T-cell (primary cell): ENCODE results near the gene CEACAM18. TPM values are rescaled to one million over a fixed set of nuclear protein-coding genes. Genes with fewer than 3 reads are reported as not detected.

ENCODE experiments used
- ATAC-seq, 4 experiments: fragments of 200-7000 bp in 3 of 4; fragments of 150-1000 bp in 1 of 4; cut with Tn5 transposase; replicated peaks in 1 of 4; 1 replicate in 3 of 4; 2 replicates in 1 of 4; pipeline ENCODE4 v1.10.0; 2021; ENCODE audit warnings: moderate library complexity in 3 of 4, mild to moderate bottlenecking in 2 of 4, moderate number of reproducible peaks in 1 of 4
- CTCF ChIA-PET, 2 donors: fragments of 300-600 bp; sonication (Branson Sonifier 250); formaldehyde crosslinking; loops; one replicate each; lab custom pipeline; 2022; ENCODE audit warnings: antibody characterized with exemption in 2 of 2; lab: Charles Lee
- POLR2A ChIA-PET, 2 donors: fragments of 300-600 bp; sonication (Branson Sonifier 250); formaldehyde crosslinking; loops; one replicate each; lab custom pipeline; 2022; ENCODE audit warnings: antibody characterized with exemption in 2 of 2; lab: Charles Lee
- DNase-seq, 35 experiments: peaks; one replicate each; pipeline versions ENCODE4 v3.0.0 to v3.0.0-alpha.2; 2013 to 2023
- H3K27ac ChIP-seq: one replicate; pipeline ENCODE4 v1.5.1; 2013; ENCODE audit warnings: low read length
- H3K27me3 ChIP-seq, 2 experiments: replicated peaks in 1 of 2; 1 replicate in 1 of 2; 2 replicates in 1 of 2; pipeline versions ENCODE4 v1.6.1 to v1.7.0; 2013; ENCODE audit warnings: low read length in 1 of 2, mixed read lengths in 1 of 2; ENCODE audit not compliant: control insufficient read depth in 2 of 2, insufficient read depth in 2 of 2; ENCODE audit errors: extremely low read depth in 1 of 2
- H3K36me3 ChIP-seq, 2 donors: 1 replicate in 1 of 2; 2 replicates in 1 of 2; pipeline versions ENCODE4 v1.6.1 to v1.7.0; 2013; ENCODE audit warnings: low read length in 1 of 2; ENCODE audit not compliant: control insufficient read depth in 2 of 2, insufficient read depth in 1 of 2; ENCODE audit errors: extremely low read depth in 1 of 2
- H3K4me1 ChIP-seq, 2 experiments: 1 replicate in 1 of 2; 2 replicates in 1 of 2; pipeline versions ENCODE4 v1.6.1 to v1.7.0; 2013; ENCODE audit warnings: low read length in 2 of 2, mixed read lengths in 1 of 2; ENCODE audit not compliant: insufficient read depth in 2 of 2, control insufficient read depth in 1 of 2; ENCODE audit errors: extremely low read depth in 1 of 2
- H3K4me3 ChIP-seq, 2 donors: 1 replicate in 1 of 2; 2 replicates in 1 of 2; pipeline versions ENCODE4 v1.5.1 to v1.7.0; 2013; ENCODE audit warnings: mild to moderate bottlenecking in 2 of 2, low read length in 1 of 2, moderate library complexity in 1 of 2; ENCODE audit not compliant: control insufficient read depth in 1 of 2; ENCODE audit errors: extremely low read depth in 1 of 2
- H3K9me3 ChIP-seq: 2 replicates; pipeline ENCODE4 v1.7.0; 2013
- H3K27ac Mint-ChIP-seq, 2 donors: one replicate each; pipeline ENCODE4 v1.8.0; 2020 to 2021; ENCODE audit warnings: mild to moderate bottlenecking in 2 of 2, mixed read lengths in 2 of 2
- H3K27me3 Mint-ChIP-seq, 2 donors: one replicate each; pipeline ENCODE4 v1.8.0; 2021 to 2022; ENCODE audit warnings: mixed read lengths in 2 of 2
- H3K36me3 Mint-ChIP-seq: one replicate; pipeline ENCODE4 v1.8.0; 2021; ENCODE audit warnings: mixed read lengths
- H3K4me1 Mint-ChIP-seq, 3 donors: one replicate each; pipeline ENCODE4 v1.8.0; 2020 to 2022; ENCODE audit warnings: mixed read lengths in 3 of 3, mild to moderate bottlenecking in 1 of 3
- H3K4me3 Mint-ChIP-seq, 3 donors: one replicate each; pipeline ENCODE4 v1.8.0; 2020 to 2022; ENCODE audit warnings: mild to moderate bottlenecking in 3 of 3, mixed read lengths in 3 of 3, moderate library complexity in 3 of 3
- H3K9me3 Mint-ChIP-seq, 3 donors: one replicate each; pipeline ENCODE4 v1.8.0; 2020 to 2022; ENCODE audit warnings: mixed read lengths in 3 of 3
- WGBS: methylation state at CpG from one replicate; pipeline ENCODE4 v1.1.5; 2013; ENCODE audit warnings: missing lambda C conversion rate; ENCODE audit not compliant: insufficient coverage; 5-methylcytosine and 5-hydroxymethylcytosine counted together
- total RNA-seq, 35 experiments: library from RNA in 6 of 35; stranded (reverse) in 6 of 35; fragments of 120-200 nt in 1 of 35; gene quantifications; one replicate each; pipeline versions ENCODE4 v1.2.1 to v1.2.4 and lab custom pipeline; 2013 to 2026

CEACAM18 gene
- total RNA-seq, 5 donors from 2014 or later (not counting 1 experiment from before 2014, with no cell fraction given), result not detected

DNA sequence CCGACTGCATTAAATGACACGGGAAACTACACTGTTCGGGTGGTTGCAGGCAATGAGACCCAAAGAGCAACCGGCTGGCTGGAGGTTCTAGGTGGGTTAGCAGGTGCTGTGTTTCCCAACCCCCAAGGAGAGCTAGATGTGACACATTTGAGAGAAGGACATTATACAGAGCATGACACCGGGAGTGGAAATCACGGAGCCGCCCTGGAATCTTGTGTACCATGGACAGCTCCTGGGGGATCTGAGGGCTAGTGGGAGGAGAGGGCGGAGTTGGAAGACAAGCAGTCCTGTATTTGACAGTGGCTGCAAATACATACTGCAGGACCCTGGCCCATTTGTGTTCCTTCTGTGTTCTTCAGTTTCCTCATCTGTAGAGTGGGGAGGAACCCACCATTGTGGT, 2.3 kb downstream of the CEACAM18 start:
- no peaks in the 10 kb centered on the region for H3K9me3 ChIP-seq
- no peaks in the 10 kb centered on the region for H3K36me3 Mint-ChIP-seq
- POLR2A ChIA-PET, result no interaction called here
- CTCF ChIA-PET, result no interaction called here
- no peaks in the 10 kb centered on the region for H3K36me3 ChIP-seq
- 45% methylated on average over 8 of the region's 8 CpGs for WGBS
- ATAC-seq (no peak), DNase-seq (no peak)
- H3K4me3 ChIP-seq, result no peak overlapping the region
- no peak overlapping the region for H3K27ac ChIP-seq
- H3K4me3 Mint-ChIP-seq, result no peak overlapping the region
- H3K27ac Mint-ChIP-seq, result no peak overlapping the region
- no peaks in the 10 kb centered on the region for H3K4me1 ChIP-seq
- H3K9me3 Mint-ChIP-seq, result peaks cover 0 to 3% (median 0%) of the 10 kb centered on the region in 3 donors
- H3K27me3 ChIP-seq, result peaks cover 0 to 35% of the 10 kb centered on the region in 2 experiments
- H3K27me3 Mint-ChIP-seq, result peaks cover 36 to 51% of the 10 kb centered on the region in 2 donors
- no peaks in the 10 kb centered on the region for H3K4me1 Mint-ChIP-seq

DNA sequence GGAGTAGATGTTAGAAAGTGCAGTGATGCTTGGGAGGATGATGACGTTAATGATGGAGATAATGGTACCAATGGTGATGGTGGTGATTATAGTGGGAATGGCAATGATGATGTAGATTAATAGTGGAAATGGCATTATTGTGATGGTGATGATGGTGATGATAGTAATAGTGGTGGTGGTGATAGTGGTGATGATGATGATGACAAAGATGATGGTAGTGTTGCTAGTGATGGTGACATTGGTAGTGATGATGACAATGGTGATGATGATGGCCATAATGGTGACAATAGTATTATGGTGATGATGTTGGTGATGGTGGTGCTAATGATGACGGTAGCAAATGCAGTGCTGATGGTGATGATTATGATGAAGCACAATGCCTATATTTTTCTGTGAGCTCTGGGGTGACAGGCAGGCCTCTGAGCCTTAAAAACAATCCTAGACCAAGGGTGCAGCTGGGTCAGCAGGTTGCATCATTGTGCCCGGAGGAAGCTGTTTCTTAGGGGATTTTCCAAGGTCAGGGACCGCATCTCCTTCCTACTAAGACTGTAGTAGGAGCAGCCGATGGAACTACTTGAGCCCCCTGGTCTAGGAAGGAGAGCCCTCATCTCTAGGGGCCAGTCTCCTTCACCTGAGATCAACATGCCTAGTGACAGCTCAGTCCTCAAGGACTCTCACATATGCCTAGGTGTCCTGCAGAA, 7.8 kb downstream of the CEACAM18 start:
- Mint-ChIP-seq H3K36me3 (no peaks in the 10 kb centered on the region), H3K9me3 (peaks cover 0 to 5% (median 0%) of the 10 kb centered on the region in 3 donors), H3K4me3 (no peak overlapping the region), H3K4me1 (no peaks in the 10 kb centered on the region), H3K27ac (no peak overlapping the region), H3K27me3 (peaks cover 18 to 20% of the 10 kb centered on the region in 2 donors)
- 95% methylated on average over 4 of the region's 5 CpGs for WGBS
- Histone ChIP-seq H3K27me3 (peaks cover 0 to 26% of the 10 kb centered on the region in 2 experiments), H3K27ac (no peak overlapping the region), H3K4me3 (no peak overlapping the region), H3K4me1 (no peaks in the 10 kb centered on the region), H3K9me3 (no peaks in the 10 kb centered on the region), H3K36me3 (no peaks in the 10 kb centered on the region)
- ChIA-PET CTCF (no interaction called here), POLR2A (no interaction called here)
- DNase-seq, result no peak
- no peak for ATAC-seq

DNA sequence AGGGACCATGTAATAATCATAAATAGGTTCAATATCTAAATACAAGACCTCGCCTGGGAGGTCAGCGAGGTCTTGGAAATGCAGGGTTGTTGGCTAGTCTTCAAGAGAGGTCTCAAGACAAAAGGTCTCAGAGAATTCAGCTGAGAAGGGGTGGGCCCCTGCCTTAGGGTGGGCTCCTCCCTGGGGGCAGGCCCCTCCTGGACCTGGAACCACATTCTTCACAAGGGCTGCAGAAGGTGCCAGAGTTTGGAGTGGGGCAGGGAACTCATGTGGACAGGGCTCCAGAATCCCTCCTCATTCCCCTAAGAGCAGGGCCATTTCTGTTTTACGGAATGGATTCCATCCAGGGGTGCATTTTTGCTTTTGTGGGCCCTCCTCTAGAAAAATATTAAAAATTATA, 10.2 kb downstream of the CEACAM18 start:
- peaks cover 0 to 11% (median 0%) of the 10 kb centered on the region in 3 donors for H3K9me3 Mint-ChIP-seq
- DNase-seq (no peak), ATAC-seq (no peak)
- H3K27ac Mint-ChIP-seq, result no peak overlapping the region
- no CpG with 5 or more reads among the region's 3 CpGs for WGBS
- no peak overlapping the region for H3K4me3 Mint-ChIP-seq
- Histone ChIP-seq H3K27ac (no peak overlapping the region), H3K4me1 (no peaks in the 10 kb centered on the region), H3K27me3 (peaks cover 0 to 23% of the 10 kb centered on the region in 2 experiments), H3K4me3 (no peak overlapping the region), H3K36me3 (no peaks in the 10 kb centered on the region), H3K9me3 (no peaks in the 10 kb centered on the region)
- H3K27me3 Mint-ChIP-seq, result peaks cover 23 to 24% of the 10 kb centered on the region in 2 donors
- CTCF ChIA-PET, result no interaction called here
- H3K4me1 Mint-ChIP-seq, result no peaks in the 10 kb centered on the region
- no peaks in the 10 kb centered on the region for H3K36me3 Mint-ChIP-seq
- POLR2A ChIA-PET, result no interaction called here

DNA sequence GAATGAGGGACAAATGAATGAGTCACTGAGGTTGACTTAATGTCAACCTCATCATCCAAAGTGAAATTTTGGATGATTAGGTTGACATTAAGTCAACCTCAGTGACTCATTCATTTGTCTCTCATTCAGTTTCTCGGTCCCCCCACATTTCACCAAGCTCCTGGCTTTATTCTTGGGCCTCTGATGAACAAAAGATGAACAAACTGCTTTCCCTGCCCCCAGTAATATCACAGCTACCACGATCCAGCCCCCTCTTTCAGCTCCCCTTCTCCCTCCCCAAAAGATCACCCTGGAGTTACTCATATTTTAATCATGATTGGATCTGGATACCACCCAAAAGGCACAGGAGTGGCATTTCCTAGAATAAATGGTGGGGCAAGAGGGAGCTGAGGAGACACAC, 10.8 kb downstream of the CEACAM18 start:
- 0% methylated on average over 1 of the region's 2 CpGs for WGBS
- H3K4me1 Mint-ChIP-seq, result no peaks in the 10 kb centered on the region
- peaks cover 0 to 27% of the 10 kb centered on the region in 2 experiments for H3K27me3 ChIP-seq
- POLR2A ChIA-PET, result no interaction called here
- ATAC-seq (no peak), DNase-seq (no peak)
- H3K9me3 Mint-ChIP-seq, result peaks cover 0 to 11% (median 4%) of the 10 kb centered on the region in 3 donors
- H3K36me3 Mint-ChIP-seq, result no peaks in the 10 kb centered on the region
- no peaks in the 10 kb centered on the region for H3K4me1 ChIP-seq
- no peaks in the 10 kb centered on the region for H3K9me3 ChIP-seq
- peaks cover 21 to 23% of the 10 kb centered on the region in 2 donors for H3K27me3 Mint-ChIP-seq
- CTCF ChIA-PET, result no interaction called here
- no peak overlapping the region for H3K4me3 Mint-ChIP-seq
- H3K27ac Mint-ChIP-seq, result no peak overlapping the region
- no peak overlapping the region for H3K4me3 ChIP-seq
- no peak overlapping the region for H3K27ac ChIP-seq
- H3K36me3 ChIP-seq, result no peaks in the 10 kb centered on the region

GRCh38 chr19:51490676-51491075, 12.3 kb downstream of the CEACAM18 start:
- H3K9me3 ChIP-seq, result no peaks in the 10 kb centered on the region
- CTCF ChIA-PET, result no interaction called here
- no peaks in the 10 kb centered on the region for H3K4me1 Mint-ChIP-seq
- no peaks in the 10 kb centered on the region for H3K4me1 ChIP-seq
- peaks cover 0 to 11% (median 4%) of the 10 kb centered on the region in 3 donors for H3K9me3 Mint-ChIP-seq
- ATAC-seq, result no peak
- H3K36me3 ChIP-seq, result no peaks in the 10 kb centered on the region
- H3K4me3 Mint-ChIP-seq, result no peak overlapping the region
- H3K27me3 Mint-ChIP-seq, result peaks cover 17 to 22% of the 10 kb centered on the region in 2 donors
- H3K27ac Mint-ChIP-seq, result no peak overlapping the region
- no peak overlapping the region for H3K4me3 ChIP-seq
- H3K36me3 Mint-ChIP-seq, result no peaks in the 10 kb centered on the region
- no peak for DNase-seq
- POLR2A ChIA-PET, result no interaction called here
- peaks cover 0 to 24% of the 10 kb centered on the region in 2 experiments for H3K27me3 ChIP-seq
- WGBS, result 48% methylated on average over 10 of the region's 14 CpGs
- no peak overlapping the region for H3K27ac ChIP-seq

- ATAC-seq, result no peak
- no peak overlapping the region for H3K4me3 Mint-ChIP-seq
- H3K36me3 ChIP-seq, result no peaks in the 10 kb centered on the region
- no peak for DNase-seq
- H3K9me3 Mint-ChIP-seq, result peaks cover 0 to 7% (median 4%) of the 10 kb centered on the region in 3 donors
- H3K36me3 Mint-ChIP-seq, result no peaks in the 10 kb centered on the region
- ChIA-PET POLR2A (no interaction called here), CTCF (no interaction called here)
- H3K4me3 ChIP-seq, result no peak overlapping the region
- no peaks in the 10 kb centered on the region for H3K4me1 Mint-ChIP-seq
- H3K9me3 ChIP-seq, result no peaks in the 10 kb centered on the region
- peaks cover 18 to 19% of the 10 kb centered on the region in 2 donors for H3K27me3 Mint-ChIP-seq
- H3K27me3 ChIP-seq, result peaks cover 0 to 27% of the 10 kb centered on the region in 2 experiments
- H3K27ac ChIP-seq, result no peak overlapping the region
- H3K27ac Mint-ChIP-seq, result no peak overlapping the region
- 86% methylated on average over 1 of the region's 7 CpGs for WGBS
- H3K4me1 ChIP-seq, result no peaks in the 10 kb centered on the region
Measured at GRCh38 chr19:51491586-51491985, 13.2 kb downstream of the CEACAM18 start.
